Cardiac muscle cell (in vitro differentiated cells and primary cell): ENCODE data around the gene CCDC102A. TPM values are rescaled to one million over a fixed set of nuclear protein-coding genes. Genes with fewer than 3 reads are reported as not detected.

Experiments used
- DNase-seq, 2 donors: peaks; one replicate each; pipeline versions ENCODE4 v3.0.0 to v3.0.0-alpha.2; 2010 to 2017; ENCODE audit warnings: low read depth in 1 of 2, low spot score in 1 of 2
- H3K27ac ChIP-seq: fragments of 200-600 bp; sonication (generic); 2 replicates; pipeline ENCODE4 v1.5.1; 2016
- H3K27me3 ChIP-seq: fragments of 200-600 bp; sonication (generic); 2 replicates; pipeline ENCODE4 v1.6.0; 2016; ENCODE audit warnings: control low read depth
- H3K36me3 ChIP-seq: fragments of 200-600 bp; sonication (generic); 2 replicates; pipeline ENCODE4 v1.5.1; 2016; ENCODE audit warnings: control low read depth
- H3K4me1 ChIP-seq: fragments of 200-600 bp; sonication (generic); 2 replicates; pipeline ENCODE4 v1.8.1; 2017; ENCODE audit warnings: low read depth, mild to moderate bottlenecking, mixed run types
- H3K4me3 ChIP-seq: fragments of 200-600 bp; sonication (generic); 2 replicates; pipeline ENCODE4 v1.5.1; 2016; ENCODE audit warnings: mild to moderate bottlenecking
- H3K9me3 ChIP-seq: fragments of 200-600 bp; sonication (generic); 2 replicates; pipeline ENCODE4 v1.5.1; 2017; ENCODE audit warnings: low read depth, mild to moderate bottlenecking, control low read depth
- polyA plus RNA-seq: library from polyadenylated mRNA; unstranded; fragments of >200 nt; fragmentation: Nextera tagmentation; extraction: Ambion mirVana; gene quantifications from 2 replicates; pipeline ENCODE4 v1.2.1, GENCODE V29; 2016
- total RNA-seq: library from RNA; depleted of rRNA; stranded (reverse); fragments of >200 nt; gene quantifications from 2 replicates; pipeline ENCODE4 v1.2.3, GENCODE V29; 2016
- TF ChIP-seq, protein P1 (sequence below): IDR thresholded peaks from 2 replicates; pipeline ENCODE4 v1.5.1; 2012; ENCODE audit warnings: low read depth, mild to moderate bottlenecking, low read length

CCDC102A gene
- total and polyA plus RNA-seq, 2 experiments from 2014 or later: 30.1 to 51.9 TPM

DNA sequence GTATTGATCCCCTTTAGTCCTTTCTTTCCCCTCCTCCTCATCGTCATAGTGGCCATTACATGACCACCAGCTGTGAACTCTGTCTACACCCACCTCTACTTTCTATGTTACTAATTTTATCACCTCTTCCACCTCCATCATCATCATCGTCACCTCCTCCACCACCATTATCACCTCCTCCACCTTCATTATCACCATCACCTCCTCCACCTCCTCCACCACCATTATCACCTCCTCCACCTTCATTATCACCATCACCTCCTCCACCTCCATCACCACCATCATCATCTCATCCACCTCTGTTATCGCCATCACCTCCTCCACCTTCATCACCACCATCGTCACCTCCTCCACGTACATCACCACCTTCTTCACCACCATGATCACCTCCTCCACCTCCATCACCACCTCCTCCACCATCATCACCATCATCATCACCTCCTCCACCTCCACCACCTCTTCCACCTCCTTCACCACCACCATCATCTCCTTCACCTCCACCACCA, 31.9 kb upstream of the CCDC102A start:
- H3K4me3 ChIP-seq: no peak overlapping the region
- H3K9me3 ChIP-seq: no peaks in the 10 kb centered on the region
- H3K36me3 ChIP-seq: no peaks in the 10 kb centered on the region
- no peaks in the 10 kb centered on the region for H3K27me3 ChIP-seq
- no peaks in the 10 kb centered on the region for H3K4me1 ChIP-seq
- DNase-seq: no peak
- H3K27ac ChIP-seq: no peak overlapping the region
- TF ChIP-seq, protein P1, sequence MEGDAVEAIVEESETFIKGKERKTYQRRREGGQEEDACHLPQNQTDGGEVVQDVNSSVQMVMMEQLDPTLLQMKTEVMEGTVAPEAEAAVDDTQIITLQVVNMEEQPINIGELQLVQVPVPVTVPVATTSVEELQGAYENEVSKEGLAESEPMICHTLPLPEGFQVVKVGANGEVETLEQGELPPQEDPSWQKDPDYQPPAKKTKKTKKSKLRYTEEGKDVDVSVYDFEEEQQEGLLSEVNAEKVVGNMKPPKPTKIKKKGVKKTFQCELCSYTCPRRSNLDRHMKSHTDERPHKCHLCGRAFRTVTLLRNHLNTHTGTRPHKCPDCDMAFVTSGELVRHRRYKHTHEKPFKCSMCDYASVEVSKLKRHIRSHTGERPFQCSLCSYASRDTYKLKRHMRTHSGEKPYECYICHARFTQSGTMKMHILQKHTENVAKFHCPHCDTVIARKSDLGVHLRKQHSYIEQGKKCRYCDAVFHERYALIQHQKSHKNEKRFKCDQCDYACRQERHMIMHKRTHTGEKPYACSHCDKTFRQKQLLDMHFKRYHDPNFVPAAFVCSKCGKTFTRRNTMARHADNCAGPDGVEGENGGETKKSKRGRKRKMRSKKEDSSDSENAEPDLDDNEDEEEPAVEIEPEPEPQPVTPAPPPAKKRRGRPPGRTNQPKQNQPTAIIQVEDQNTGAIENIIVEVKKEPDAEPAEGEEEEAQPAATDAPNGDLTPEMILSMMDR: no peak

- no peaks in the 10 kb centered on the region for H3K4me1 ChIP-seq
- no peak overlapping the region for H3K4me3 ChIP-seq
- H3K9me3 ChIP-seq: no peaks in the 10 kb centered on the region
- H3K27me3 ChIP-seq: no peaks in the 10 kb centered on the region
- TF ChIP-seq, protein P1: no peak
- no peak for DNase-seq
- H3K27ac ChIP-seq: no peak overlapping the region
- H3K36me3 ChIP-seq: no peaks in the 10 kb centered on the region
These were observed 31.3 kb upstream of the CCDC102A start for GRCh38 chr16:57567691-57568090.

DNA sequence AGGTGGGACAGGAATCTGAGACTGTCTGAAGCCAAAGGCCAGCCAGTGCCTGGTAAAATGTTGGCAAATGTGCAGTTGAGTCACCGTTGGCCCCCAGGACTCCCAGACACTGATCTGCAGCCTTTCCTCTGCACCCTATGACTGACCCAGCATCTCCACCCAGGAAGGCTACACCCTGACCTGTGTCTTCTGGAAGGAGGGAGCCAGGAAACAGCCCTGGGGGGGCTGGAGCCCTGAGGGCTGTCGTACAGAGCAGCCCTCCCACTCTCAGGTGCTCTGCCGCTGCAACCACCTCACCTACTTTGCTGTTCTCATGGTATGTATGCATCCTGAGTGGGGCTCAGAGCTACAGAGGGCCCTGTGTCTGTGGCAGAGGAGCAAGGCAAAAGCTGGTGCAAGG, 30.1 kb upstream of the CCDC102A start:
- no peak overlapping the region for H3K4me3 ChIP-seq
- H3K36me3 ChIP-seq: no peaks in the 10 kb centered on the region
- H3K9me3 ChIP-seq: no peaks in the 10 kb centered on the region
- H3K4me1 ChIP-seq: no peaks in the 10 kb centered on the region
- DNase-seq: no peak
- no peak overlapping the region for H3K27ac ChIP-seq
- H3K27me3 ChIP-seq: no peaks in the 10 kb centered on the region
- TF ChIP-seq, protein P1: no peak

- TF ChIP-seq, protein P1: no peak
- Histone ChIP-seq H3K27me3 (no peaks in the 10 kb centered on the region), H3K27ac (no peak overlapping the region), H3K9me3 (no peaks in the 10 kb centered on the region), H3K36me3 (no peaks in the 10 kb centered on the region), H3K4me3 (no peak overlapping the region), H3K4me1 (no peaks in the 10 kb centered on the region)
- DNase-seq: no peak
These were observed 29.1 kb upstream of the CCDC102A start for GRCh38 chr16:57565461-57565860.

- no peak overlapping the region for H3K27ac ChIP-seq
- DNase-seq: peak in 1 of 2 donors; percentile 39
- no peaks in the 10 kb centered on the region for H3K9me3 ChIP-seq
- no peaks in the 10 kb centered on the region for H3K4me1 ChIP-seq
- H3K4me3 ChIP-seq: no peak overlapping the region
- TF ChIP-seq, protein P1: no peak
- H3K27me3 ChIP-seq: no peaks in the 10 kb centered on the region
- H3K36me3 ChIP-seq: no peaks in the 10 kb centered on the region
These were observed 28.4 kb upstream of the CCDC102A start for GRCh38 chr16:57564571-57565270.
